ENCODE data around the gene LRFN4. TPM values are rescaled to one million over a fixed set of nuclear protein-coding genes. Genes with fewer than 3 reads are reported as not detected.

The LRFN4 gene
- total RNA-seq, 1 donor from 2014 or later: 36.2 TPM

GRCh38 chr11:66886671-66887221 is 29.9 kb downstream of the LRFN4 start:
- H3K27me3 Mint-ChIP-seq (ENCODE audit: low read depth): no peaks in the 10 kb centered on the region
- DNase-seq (ENCODE audit: low read depth, low spot score): no peak
- no peak for TF ChIP-seq CTCF (conservative IDR thresholded peaks at IDR 0.05)
- no peak overlapping the region for H3K4me3 Mint-ChIP-seq
- H3K4me1 Mint-ChIP-seq: peaks cover 32% of the 10 kb centered on the region
- no peaks in the 10 kb centered on the region for H3K9me3 Mint-ChIP-seq
- H3K36me3 Mint-ChIP-seq (ENCODE audit: low read depth): no peaks in the 10 kb centered on the region
- no peak overlapping the region for H3K27ac Mint-ChIP-seq (ENCODE audit: unreplicated experiment)

GRCh38 chr11:66887526-66887925 is 30.7 kb downstream of the LRFN4 start:
- no peak overlapping the region for H3K27ac Mint-ChIP-seq (ENCODE audit: unreplicated experiment)
- H3K36me3 Mint-ChIP-seq (ENCODE audit: low read depth): no peaks in the 10 kb centered on the region
- H3K9me3 Mint-ChIP-seq: no peaks in the 10 kb centered on the region
- no peak for TF ChIP-seq CTCF (conservative IDR thresholded peaks at IDR 0.05)
- H3K4me1 Mint-ChIP-seq: peaks cover 31% of the 10 kb centered on the region
- H3K27me3 Mint-ChIP-seq (ENCODE audit: low read depth): no peaks in the 10 kb centered on the region
- no peak for DNase-seq (ENCODE audit: low read depth, low spot score)
- H3K4me3 Mint-ChIP-seq: no peak overlapping the region

- Mint-ChIP-seq H3K27me3 (ENCODE audit: low read depth) (no peaks in the 10 kb centered on the region), H3K36me3 (ENCODE audit: low read depth) (no peaks in the 10 kb centered on the region), H3K4me3 (no peak overlapping the region), H3K4me1 (peaks cover 29% of the 10 kb centered on the region), H3K27ac (ENCODE audit: unreplicated experiment) (no peak overlapping the region), H3K9me3 (no peaks in the 10 kb centered on the region)
- no peak for TF ChIP-seq CTCF (conservative IDR thresholded peaks at IDR 0.05)
- no peak for DNase-seq (ENCODE audit: low read depth, low spot score)
These were observed 31.4 kb downstream of the LRFN4 start for GRCh38 chr11:66888282-66888681.

- Mint-ChIP-seq H3K36me3 (ENCODE audit: low read depth) (no peaks in the 10 kb centered on the region), H3K4me3 (no peak overlapping the region), H3K27me3 (ENCODE audit: low read depth) (no peaks in the 10 kb centered on the region), H3K27ac (ENCODE audit: unreplicated experiment) (no peak overlapping the region), H3K9me3 (no peaks in the 10 kb centered on the region), H3K4me1 (peaks cover 30% of the 10 kb centered on the region)
- no peak for DNase-seq (ENCODE audit: low read depth, low spot score)
- no peak for TF ChIP-seq CTCF (conservative IDR thresholded peaks at IDR 0.05)
These were observed 33.1 kb downstream of the LRFN4 start for GRCh38 chr11:66889960-66890359.

- TF ChIP-seq CTCF (conservative IDR thresholded peaks at IDR 0.05): no peak
- no peaks in the 10 kb centered on the region for H3K9me3 Mint-ChIP-seq
- no peaks in the 10 kb centered on the region for H3K27me3 Mint-ChIP-seq (ENCODE audit: low read depth)
- no peak overlapping the region for H3K4me3 Mint-ChIP-seq
- H3K27ac Mint-ChIP-seq (ENCODE audit: unreplicated experiment): no peak overlapping the region
- no peak for DNase-seq (ENCODE audit: low read depth, low spot score)
- H3K4me1 Mint-ChIP-seq: peaks cover 30% of the 10 kb centered on the region
- H3K36me3 Mint-ChIP-seq (ENCODE audit: low read depth): no peaks in the 10 kb centered on the region
These were observed 35.2 kb downstream of the LRFN4 start for GRCh38 chr11:66891851-66892660.

Measured in neural crest cell (in vitro differentiated cells).